Right lobe of liver (tissue), 6 donors: ENCODE results near the gene BMP7. TPM values are rescaled to one million over a fixed set of nuclear protein-coding genes. Genes with fewer than 3 reads are reported as not detected.

Experiments
- ATAC-seq, 4 donors: fragments of 200-7000 bp; cut with Tn5 transposase; one replicate each; pipeline ENCODE4 v1.9.1; 2020; ENCODE audit warnings: mild to moderate bottlenecking in 4 of 4, moderate library complexity in 4 of 4
- DNase-seq, 3 donors: peaks; one replicate each; pipeline ENCODE4 v3.0.0-alpha.2; 2020
- H3K27ac ChIP-seq, 3 donors: fragments of 200-600 bp; one replicate each; pipeline ENCODE4 v1.8.0; 2022
- H3K27me3 ChIP-seq, 2 donors: fragments of 200-600 bp; one replicate each; pipeline ENCODE4 v1.8.0; 2022
- H3K36me3 ChIP-seq, 4 donors: fragments of 200-600 bp; sonication (generic) in 1 of 4; one replicate each; pipeline versions ENCODE4 v1.5.1 to v1.8.0; 2017 to 2022; ENCODE audit warnings: control low read depth in 1 of 4
- H3K4me1 ChIP-seq, 4 donors: fragments of 200-600 bp; sonication (generic) in 1 of 4; one replicate each; pipeline versions ENCODE4 v1.5.1 to v1.8.0; 2017 to 2022; ENCODE audit warnings: control low read depth in 1 of 4
- H3K4me3 ChIP-seq, 3 donors: fragments of 200-600 bp; one replicate each; pipeline ENCODE4 v1.8.0; 2022
- H3K9me3 ChIP-seq, 4 donors: fragments of 200-600 bp; sonication (generic) in 1 of 4; one replicate each; pipeline versions ENCODE4 v1.5.1 to v1.8.0; 2017 to 2022; ENCODE audit warnings: control low read depth in 1 of 4
- CTCF ChIP-seq, 4 donors: fragments of 200-600 bp in 3 of 4; fragments of 450-650 bp in 1 of 4; IDR thresholded peaks; one replicate each; pipeline versions ENCODE4 v1.5.1 to v1.8.0; 2016 to 2022; ENCODE audit warnings: antibody characterized with exemption in 4 of 4, mild to moderate bottlenecking in 2 of 4
- POLR2A ChIP-seq: fragments of 450-650 bp; IDR thresholded peaks from one replicate; pipeline ENCODE4 v1.6.1; 2017; ENCODE audit warnings: antibody characterized with exemption, mild to moderate bottlenecking
- WGBS: methylation state at CpG from one replicate; pipeline ENCODE4 v1.1.6; 2018; ENCODE audit warnings: low coverage, low lambda C conversion rate; ENCODE audit not compliant: insufficient coverage; ENCODE audit errors: missing lambda C conversion rate; 5-methylcytosine and 5-hydroxymethylcytosine counted together
- intact Hi-C, 2 donors: fragments of 100-400 bp; cut with DNase I; formaldehyde crosslinking; loops; one replicate each; pipeline versions ENCODE4 v1.11.2 to v1.14.1; 2022
- total RNA-seq, 6 experiments: library from RNA; depleted of rRNA in 2 of 6; stranded (reverse); fragments of >200 nt in 2 of 6; fragmentation: NEBNext Ultra II Directional in 3 of 6; extraction: Animal tissue kit (Norgen Biotek cat#: 25700) in 3 of 6; gene quantifications; one replicate each; pipeline versions ENCODE4 v1.1.0 to v1.2.4, GENCODE V29; 2016 to 2023
- donor health status: DM: no; HTN: yes; CAD: no.
- donor health status: DM: no; HTN: no; CAD: no.
- donor health status: DM: no; HTN: no; CAD: no.
- donor health status: DM: no; HTN: yes; CAD: no.
- donor health status: DM: no; HTN: yes; CAD: no.

The BMP7 gene
- total RNA-seq, 6 experiments from 2014 or later: not detected

GRCh38 chr20:57248132-57248797 is 18.2 kb downstream of the BMP7 start:
- no peaks in the 10 kb centered on the region for H3K27me3 ChIP-seq
- H3K9me3 ChIP-seq: no peaks in the 10 kb centered on the region
- ATAC-seq (no peak), DNase-seq (no peak)
- H3K4me1 ChIP-seq: no peaks in the 10 kb centered on the region
- WGBS: 55% methylated on average over 4 of the region's 4 CpGs
- no peak overlapping the region for H3K4me3 ChIP-seq
- TF ChIP-seq POLR2A (no peak), CTCF (IDR thresholded peaks at IDR 0.05) (no peak)
- intact Hi-C loops: no loop called here
- no peak overlapping the region for H3K27ac ChIP-seq
- no peaks in the 10 kb centered on the region for H3K36me3 ChIP-seq

GRCh38 chr20:57247292-57247965 is 19.0 kb downstream of the BMP7 start:
- no peak for ATAC-seq
- Histone ChIP-seq H3K9me3 (no peaks in the 10 kb centered on the region), H3K4me3 (no peak overlapping the region), H3K27me3 (no peaks in the 10 kb centered on the region), H3K36me3 (no peaks in the 10 kb centered on the region), H3K4me1 (no peaks in the 10 kb centered on the region), H3K27ac (no peak overlapping the region)
- no peak for TF ChIP-seq POLR2A
- TF ChIP-seq CTCF (IDR thresholded peaks at IDR 0.05): no peak
- DNase-seq: no peak
- intact Hi-C loops: no loop called here
- WGBS: 52% methylated on average over 5 of the region's 8 CpGs

- no peaks in the 10 kb centered on the region for H3K9me3 ChIP-seq
- TF ChIP-seq CTCF (IDR thresholded peaks at IDR 0.05) (no peak), POLR2A (no peak)
- no peak overlapping the region for H3K4me3 ChIP-seq
- H3K27ac ChIP-seq: no peak overlapping the region
- 69% methylated on average over 5 of the region's 5 CpGs for WGBS
- DNase-seq (no peak), ATAC-seq (no peak)
- no peaks in the 10 kb centered on the region for H3K27me3 ChIP-seq
- intact Hi-C loops: no loop called here
- no peaks in the 10 kb centered on the region for H3K36me3 ChIP-seq
- no peaks in the 10 kb centered on the region for H3K4me1 ChIP-seq
Measured at GRCh38 chr20:57245997-57246396, 20.4 kb downstream of the BMP7 start.

- Histone ChIP-seq H3K4me1 (no peaks in the 10 kb centered on the region), H3K27me3 (no peaks in the 10 kb centered on the region), H3K9me3 (no peaks in the 10 kb centered on the region), H3K36me3 (no peaks in the 10 kb centered on the region), H3K4me3 (no peak overlapping the region), H3K27ac (no peak overlapping the region)
- WGBS: 56% methylated on average over 2 of the region's 3 CpGs
- intact Hi-C loops: no loop called here
- TF ChIP-seq CTCF (IDR thresholded peaks at IDR 0.05) (no peak), POLR2A (no peak)
- ATAC-seq (peak in 1 of 4 donors; percentile 29), DNase-seq (no peak)
Measured at GRCh38 chr20:57244627-57245214, 21.7 kb downstream of the BMP7 start.
